Measurements from ENCODE around the gene IMMP2L.
A peak's percentile ranks its signal among the peaks of the same experiment; 100 is the strongest.

The IMMP2L gene

GRCh38 chr7:110962826-110963225, 599.5 kb downstream of the IMMP2L start:
- H3K9ac ChIP-seq (ENCODE audit: low read length), result no peak overlapping the region

DNA sequence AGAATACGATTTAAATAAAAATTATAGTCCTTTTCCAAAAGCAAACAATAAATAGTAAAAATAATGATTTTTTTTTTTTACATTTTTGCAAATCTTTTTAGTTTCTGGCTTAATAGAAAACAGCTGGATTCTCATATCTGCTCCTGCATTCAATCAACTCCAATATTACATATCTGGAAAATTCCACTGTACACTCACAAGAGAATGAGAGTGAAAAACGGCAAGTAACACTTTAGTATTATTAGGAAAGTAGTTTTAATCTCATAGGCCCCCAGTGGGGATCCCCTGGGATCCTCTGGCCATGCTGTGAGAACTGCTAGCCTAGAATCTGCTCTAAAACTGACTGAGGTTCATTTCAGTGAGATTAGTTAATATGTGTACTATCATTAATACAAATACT, 599.9 kb downstream of the IMMP2L start:
- no peak overlapping the region for H3K27ac ChIP-seq (ENCODE audit: low read depth, low read length)
- no peak overlapping the region for H3K4me3 ChIP-seq (ENCODE audit: low read depth, low read length)
- no peaks in the 10 kb centered on the region for H3K9me3 ChIP-seq (ENCODE audit: control insufficient read depth, insufficient read depth, low read depth, low read length)
- H3K27me3 ChIP-seq (ENCODE audit: control insufficient read depth, insufficient read depth, low read length), result no peaks in the 10 kb centered on the region
- H3K4me1 ChIP-seq (ENCODE audit: control insufficient read depth, insufficient read depth, low read length), result no peaks in the 10 kb centered on the region
- no peaks in the 10 kb centered on the region for H3K36me3 ChIP-seq (ENCODE audit: control insufficient read depth, insufficient read depth, low read length)
- H3K9ac ChIP-seq (ENCODE audit: low read length), result no peak overlapping the region

More at GRCh38 chr7:110962826-110963225, 599.5 kb downstream of the IMMP2L start:
- Histone ChIP-seq H3K9me3 (ENCODE audit: control insufficient read depth, insufficient read depth, low read depth, low read length) (no peaks in the 10 kb centered on the region), H3K27me3 (ENCODE audit: control insufficient read depth, insufficient read depth, low read length) (no peaks in the 10 kb centered on the region), H3K27ac (ENCODE audit: low read depth, low read length) (no peak overlapping the region), H3K4me1 (ENCODE audit: control insufficient read depth, insufficient read depth, low read length) (no peaks in the 10 kb centered on the region), H3K36me3 (ENCODE audit: control insufficient read depth, insufficient read depth, low read length) (no peaks in the 10 kb centered on the region), H3K4me3 (ENCODE audit: low read depth, low read length) (no peak overlapping the region)

DNA sequence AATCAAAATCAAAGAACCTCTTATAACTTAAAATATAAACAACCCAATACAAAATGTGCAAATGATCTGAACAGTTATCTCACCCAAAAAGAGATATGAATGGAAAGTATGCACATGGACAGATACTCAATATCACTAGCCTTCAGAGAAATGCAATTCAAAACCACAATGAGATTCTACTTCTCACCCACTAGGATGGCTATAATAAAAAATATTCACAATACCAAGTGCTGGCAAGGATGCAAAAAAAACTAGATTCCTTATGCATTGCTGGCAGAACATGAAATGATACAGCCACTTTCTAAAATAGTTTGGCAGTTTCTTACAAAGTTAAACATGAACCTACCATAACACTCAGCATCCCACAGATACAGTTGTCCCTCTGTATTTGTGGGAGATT, 601.5 kb downstream of the IMMP2L start:
- H3K4me3 ChIP-seq (ENCODE audit: low read depth, low read length), result no peak overlapping the region
- no peaks in the 10 kb centered on the region for H3K27me3 ChIP-seq (ENCODE audit: control insufficient read depth, insufficient read depth, low read length)
- no peaks in the 10 kb centered on the region for H3K9me3 ChIP-seq (ENCODE audit: control insufficient read depth, insufficient read depth, low read depth, low read length)
- no peak overlapping the region for H3K9ac ChIP-seq (ENCODE audit: low read length)
- no peaks in the 10 kb centered on the region for H3K4me1 ChIP-seq (ENCODE audit: control insufficient read depth, insufficient read depth, low read length)
- no peak overlapping the region for H3K27ac ChIP-seq (ENCODE audit: low read depth, low read length)
- H3K36me3 ChIP-seq (ENCODE audit: control insufficient read depth, insufficient read depth, low read length), result no peaks in the 10 kb centered on the region

- Histone ChIP-seq H3K27me3 (ENCODE audit: control insufficient read depth, insufficient read depth, low read length) (no peaks in the 10 kb centered on the region), H3K27ac (ENCODE audit: low read depth, low read length) (no peak overlapping the region), H3K9ac (ENCODE audit: low read length) (no peak overlapping the region)
Observed at GRCh38 chr7:110948280-110948679, 614.0 kb downstream of the IMMP2L start.

DNA sequence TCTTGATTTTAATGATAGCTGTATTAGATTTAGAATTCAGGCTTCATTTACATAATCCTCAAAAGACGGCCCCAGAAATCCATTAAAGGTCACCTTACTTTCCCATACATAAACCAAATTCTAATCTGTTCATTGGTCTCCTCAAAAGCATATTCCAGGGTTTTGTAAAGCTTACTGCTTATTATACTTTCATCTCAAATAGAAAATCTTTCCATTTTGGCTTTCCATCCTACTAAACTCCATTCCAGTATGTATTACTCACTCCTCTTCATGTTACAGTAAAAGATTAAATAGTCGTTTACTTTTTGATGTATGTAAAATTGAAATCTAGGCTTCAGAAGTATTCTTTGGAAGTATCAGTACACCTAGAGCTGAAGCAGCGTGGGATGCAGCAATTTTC, 614.9 kb downstream of the IMMP2L start:
- no peaks in the 10 kb centered on the region for H3K27me3 ChIP-seq (ENCODE audit: control insufficient read depth, insufficient read depth, low read length)
- no peaks in the 10 kb centered on the region for H3K9me3 ChIP-seq (ENCODE audit: control insufficient read depth, insufficient read depth, low read depth, low read length)
- H3K4me1 ChIP-seq (ENCODE audit: control insufficient read depth, insufficient read depth, low read length), result peaks cover 17% of the 10 kb centered on the region
- no peak overlapping the region for H3K27ac ChIP-seq (ENCODE audit: low read depth, low read length)
- no peak overlapping the region for H3K4me3 ChIP-seq (ENCODE audit: low read depth, low read length)
- no peaks in the 10 kb centered on the region for H3K36me3 ChIP-seq (ENCODE audit: control insufficient read depth, insufficient read depth, low read length)
- H3K9ac ChIP-seq (ENCODE audit: low read length), result no peak overlapping the region

More at GRCh38 chr7:110948280-110948679, 614.0 kb downstream of the IMMP2L start:
- H3K36me3 ChIP-seq (ENCODE audit: control insufficient read depth, insufficient read depth, low read length), result no peaks in the 10 kb centered on the region
- H3K4me1 ChIP-seq (ENCODE audit: control insufficient read depth, insufficient read depth, low read length), result peaks cover 17% of the 10 kb centered on the region
- no peak overlapping the region for H3K4me3 ChIP-seq (ENCODE audit: low read depth, low read length)
- H3K9me3 ChIP-seq (ENCODE audit: control insufficient read depth, insufficient read depth, low read depth, low read length), result no peaks in the 10 kb centered on the region

- 0 out of 2 replicates have a peak overlapping the region, but pooled peaks have one; percentile 8 for H3K27ac ChIP-seq (ENCODE audit: low read depth, low read length)
- no peak overlapping the region for H3K4me3 ChIP-seq (ENCODE audit: low read depth, low read length)
- no peaks in the 10 kb centered on the region for H3K9me3 ChIP-seq (ENCODE audit: control insufficient read depth, insufficient read depth, low read depth, low read length)
- no peak overlapping the region for H3K9ac ChIP-seq (ENCODE audit: low read length)
- peaks cover 17% of the 10 kb centered on the region for H3K4me1 ChIP-seq (ENCODE audit: control insufficient read depth, insufficient read depth, low read length)
- no peaks in the 10 kb centered on the region for H3K27me3 ChIP-seq (ENCODE audit: control insufficient read depth, insufficient read depth, low read length)
- no peaks in the 10 kb centered on the region for H3K36me3 ChIP-seq (ENCODE audit: control insufficient read depth, insufficient read depth, low read length)
Observed at GRCh38 chr7:110944966-110945644, 617.2 kb downstream of the IMMP2L start.

DNA sequence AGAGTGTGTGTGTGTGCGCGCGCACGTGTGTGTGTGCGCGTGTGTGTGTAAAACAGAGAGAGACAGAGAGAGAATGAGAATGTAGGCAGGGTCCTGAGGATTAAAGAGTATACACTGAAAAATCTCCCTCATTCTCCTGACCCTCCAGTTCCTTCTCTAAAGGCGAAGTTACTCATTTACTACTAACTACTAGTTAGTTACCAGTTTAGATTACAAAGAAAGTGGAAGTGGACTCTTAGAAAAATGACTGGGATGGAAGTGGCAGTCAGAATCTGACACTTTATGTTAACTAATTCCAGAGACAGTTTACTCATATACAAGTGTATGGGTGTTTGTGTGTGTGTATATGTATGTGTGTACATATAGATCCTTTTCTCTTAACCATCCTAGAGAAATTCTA, 617.8 kb downstream of the IMMP2L start:
- H3K36me3 ChIP-seq (ENCODE audit: control insufficient read depth, insufficient read depth, low read length), result no peaks in the 10 kb centered on the region
- H3K27ac ChIP-seq (ENCODE audit: low read depth, low read length), result no peak overlapping the region
- H3K4me1 ChIP-seq (ENCODE audit: control insufficient read depth, insufficient read depth, low read length), result peaks cover 17% of the 10 kb centered on the region
- no peaks in the 10 kb centered on the region for H3K27me3 ChIP-seq (ENCODE audit: control insufficient read depth, insufficient read depth, low read length)
- H3K9ac ChIP-seq (ENCODE audit: low read length), result no peak overlapping the region
- no peak overlapping the region for H3K4me3 ChIP-seq (ENCODE audit: low read depth, low read length)
- H3K9me3 ChIP-seq (ENCODE audit: control insufficient read depth, insufficient read depth, low read depth, low read length), result no peaks in the 10 kb centered on the region

DNA sequence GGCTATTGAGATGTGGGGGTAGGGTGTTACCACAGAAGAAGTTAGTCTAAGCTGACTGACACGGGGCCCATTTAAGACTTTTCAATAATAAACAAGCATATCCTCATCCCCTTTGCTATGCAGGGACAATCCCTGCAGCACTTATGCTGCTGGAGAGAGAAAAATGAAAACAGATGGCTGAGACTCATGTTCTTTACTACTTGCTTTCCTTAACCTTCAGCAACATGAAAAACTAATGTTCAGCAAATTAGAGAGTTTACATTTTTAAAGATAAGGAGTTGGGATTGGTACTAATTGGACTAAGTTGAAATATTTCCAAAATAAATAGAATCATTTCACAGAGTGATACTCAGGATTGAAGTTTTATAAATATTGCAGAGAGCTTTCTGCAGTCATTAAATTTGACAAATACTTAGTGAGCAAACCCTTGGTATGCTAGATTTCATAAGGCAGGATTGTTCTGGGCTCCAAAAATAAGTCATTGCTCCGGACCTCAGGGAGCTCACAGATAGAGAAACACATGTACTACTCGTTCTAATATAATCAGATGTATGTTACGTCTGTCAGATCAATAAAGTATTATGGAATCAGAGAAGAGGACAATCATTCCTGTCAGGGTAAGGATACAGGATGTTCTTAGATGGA, 618.5 kb downstream of the IMMP2L start:
- Histone ChIP-seq H3K4me1 (ENCODE audit: control insufficient read depth, insufficient read depth, low read length) (peaks cover 17% of the 10 kb centered on the region), H3K27me3 (ENCODE audit: control insufficient read depth, insufficient read depth, low read length) (no peaks in the 10 kb centered on the region), H3K4me3 (ENCODE audit: low read depth, low read length) (no peak overlapping the region), H3K9me3 (ENCODE audit: control insufficient read depth, insufficient read depth, low read depth, low read length) (no peaks in the 10 kb centered on the region), H3K9ac (ENCODE audit: low read length) (no peak overlapping the region), H3K36me3 (ENCODE audit: control insufficient read depth, insufficient read depth, low read length) (no peaks in the 10 kb centered on the region), H3K27ac (ENCODE audit: low read depth, low read length) (no peak overlapping the region)

- no peak overlapping the region for H3K9ac ChIP-seq (ENCODE audit: low read length)
- H3K27ac ChIP-seq (ENCODE audit: low read depth, low read length), result no peak overlapping the region
- H3K27me3 ChIP-seq (ENCODE audit: control insufficient read depth, insufficient read depth, low read length), result no peaks in the 10 kb centered on the region
- H3K36me3 ChIP-seq (ENCODE audit: control insufficient read depth, insufficient read depth, low read length), result no peaks in the 10 kb centered on the region
- H3K4me1 ChIP-seq (ENCODE audit: control insufficient read depth, insufficient read depth, low read length), result peaks cover 17% of the 10 kb centered on the region
- H3K9me3 ChIP-seq (ENCODE audit: control insufficient read depth, insufficient read depth, low read depth, low read length), result no peaks in the 10 kb centered on the region
- no peak overlapping the region for H3K4me3 ChIP-seq (ENCODE audit: low read depth, low read length)
Observed at GRCh38 chr7:110941385-110941784, 620.9 kb downstream of the IMMP2L start.

DNA sequence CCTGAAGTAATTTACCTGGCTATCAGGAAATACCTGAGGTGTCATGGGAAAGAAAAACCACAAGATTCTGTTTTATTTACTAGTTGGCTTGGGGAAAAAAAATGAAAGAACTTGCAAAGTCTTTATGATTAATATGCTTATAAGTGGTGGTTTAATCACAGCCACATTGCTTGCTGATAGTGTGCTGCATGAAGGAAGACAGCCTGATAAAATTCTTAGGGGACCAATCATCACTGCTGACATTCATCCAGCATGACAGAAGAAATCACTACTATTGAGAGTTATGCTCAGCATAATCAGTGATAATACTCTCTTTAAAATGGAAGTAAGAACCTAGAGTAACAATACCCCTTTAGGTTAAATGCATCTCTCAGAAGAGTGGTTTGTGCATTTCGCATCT, 621.5 kb downstream of the IMMP2L start:
- H3K36me3 ChIP-seq (ENCODE audit: control insufficient read depth, insufficient read depth, low read length), result no peaks in the 10 kb centered on the region
- no peak overlapping the region for H3K4me3 ChIP-seq (ENCODE audit: low read depth, low read length)
- no peaks in the 10 kb centered on the region for H3K27me3 ChIP-seq (ENCODE audit: control insufficient read depth, insufficient read depth, low read length)
- no peak overlapping the region for H3K27ac ChIP-seq (ENCODE audit: low read depth, low read length)
- H3K4me1 ChIP-seq (ENCODE audit: control insufficient read depth, insufficient read depth, low read length), result peaks cover 12% of the 10 kb centered on the region
- no peak overlapping the region for H3K9ac ChIP-seq (ENCODE audit: low read length)
- no peaks in the 10 kb centered on the region for H3K9me3 ChIP-seq (ENCODE audit: control insufficient read depth, insufficient read depth, low read depth, low read length)

GRCh38 chr7:110938165-110938564, 624.1 kb downstream of the IMMP2L start:
- no peaks in the 10 kb centered on the region for H3K4me1 ChIP-seq (ENCODE audit: control insufficient read depth, insufficient read depth, low read length)
- no peak overlapping the region for H3K27ac ChIP-seq (ENCODE audit: low read depth, low read length)
- H3K9ac ChIP-seq (ENCODE audit: low read length), result no peak overlapping the region
- no peaks in the 10 kb centered on the region for H3K36me3 ChIP-seq (ENCODE audit: control insufficient read depth, insufficient read depth, low read length)
- H3K27me3 ChIP-seq (ENCODE audit: control insufficient read depth, insufficient read depth, low read length), result no peaks in the 10 kb centered on the region
- no peaks in the 10 kb centered on the region for H3K9me3 ChIP-seq (ENCODE audit: control insufficient read depth, insufficient read depth, low read depth, low read length)
- no peak overlapping the region for H3K4me3 ChIP-seq (ENCODE audit: low read depth, low read length)

All from HUES6 (cell line).